ENCODE data around the gene C6orf52.

- TF ChIP-seq, protein P1, sequence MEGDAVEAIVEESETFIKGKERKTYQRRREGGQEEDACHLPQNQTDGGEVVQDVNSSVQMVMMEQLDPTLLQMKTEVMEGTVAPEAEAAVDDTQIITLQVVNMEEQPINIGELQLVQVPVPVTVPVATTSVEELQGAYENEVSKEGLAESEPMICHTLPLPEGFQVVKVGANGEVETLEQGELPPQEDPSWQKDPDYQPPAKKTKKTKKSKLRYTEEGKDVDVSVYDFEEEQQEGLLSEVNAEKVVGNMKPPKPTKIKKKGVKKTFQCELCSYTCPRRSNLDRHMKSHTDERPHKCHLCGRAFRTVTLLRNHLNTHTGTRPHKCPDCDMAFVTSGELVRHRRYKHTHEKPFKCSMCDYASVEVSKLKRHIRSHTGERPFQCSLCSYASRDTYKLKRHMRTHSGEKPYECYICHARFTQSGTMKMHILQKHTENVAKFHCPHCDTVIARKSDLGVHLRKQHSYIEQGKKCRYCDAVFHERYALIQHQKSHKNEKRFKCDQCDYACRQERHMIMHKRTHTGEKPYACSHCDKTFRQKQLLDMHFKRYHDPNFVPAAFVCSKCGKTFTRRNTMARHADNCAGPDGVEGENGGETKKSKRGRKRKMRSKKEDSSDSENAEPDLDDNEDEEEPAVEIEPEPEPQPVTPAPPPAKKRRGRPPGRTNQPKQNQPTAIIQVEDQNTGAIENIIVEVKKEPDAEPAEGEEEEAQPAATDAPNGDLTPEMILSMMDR (IDR thresholded peaks at IDR 0.05), result no peak
- TF ChIP-seq USF1 (IDR thresholded peaks at IDR 0.05; ENCODE audit: borderline replicate concordance, low read depth) (no peak), EP300 (IDR thresholded peaks at IDR 0.05; ENCODE audit: borderline replicate concordance in 1 of 2, low read depth in 1 of 2, low read length in 1 of 2) (no peak), TCF12 (IDR thresholded peaks at IDR 0.05) (no peak), REST (IDR thresholded peaks at IDR 0.05; ENCODE audit: low read depth, low read length) (no peak), TEAD4 (IDR thresholded peaks at IDR 0.05; ENCODE audit: borderline replicate concordance, insufficient read depth) (no peak), SMC3 (IDR thresholded peaks at IDR 0.05; ENCODE audit: low read depth, low read length) (no peak), FOXJ3 (CRISPR knock-in tag; IDR thresholded peaks at IDR 0.05) (no peak)
- TF ChIP-seq, protein P2, sequence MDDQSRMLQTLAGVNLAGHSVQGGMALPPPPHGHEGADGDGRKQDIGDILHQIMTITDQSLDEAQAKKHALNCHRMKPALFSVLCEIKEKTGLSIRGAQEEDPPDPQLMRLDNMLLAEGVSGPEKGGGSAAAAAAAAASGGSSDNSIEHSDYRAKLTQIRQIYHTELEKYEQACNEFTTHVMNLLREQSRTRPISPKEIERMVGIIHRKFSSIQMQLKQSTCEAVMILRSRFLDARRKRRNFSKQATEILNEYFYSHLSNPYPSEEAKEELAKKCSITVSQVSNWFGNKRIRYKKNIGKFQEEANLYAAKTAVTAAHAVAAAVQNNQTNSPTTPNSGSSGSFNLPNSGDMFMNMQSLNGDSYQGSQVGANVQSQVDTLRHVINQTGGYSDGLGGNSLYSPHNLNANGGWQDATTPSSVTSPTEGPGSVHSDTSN (IDR thresholded peaks at IDR 0.05), result no peak
Observed at GRCh38 chr6:10662207-10662606, 32.2 kb downstream of the C6orf52 start.
